Osteoblast (primary cell): ENCODE data around the gene CLDN5. TPM values are rescaled to one million over a fixed set of nuclear protein-coding genes. Genes with fewer than 3 reads are reported as not detected.

ENCODE experiments used
- DNase-seq: peaks from one replicate; pipeline ENCODE4 v3.0.0; 2011; ENCODE audit warnings: low spot score, mixed read lengths; ENCODE audit not compliant: insufficient read length; ENCODE audit errors: missing footprints
- H2AFZ ChIP-seq: 2 replicates; pipeline ENCODE4 v1.6.0; 2011; ENCODE audit warnings: mild to moderate bottlenecking, low read length
- H3K27ac ChIP-seq: 2 replicates; pipeline ENCODE4 v1.5.1; 2011; ENCODE audit warnings: mild to moderate bottlenecking, low read depth, low read length, moderate library complexity
- H3K27me3 ChIP-seq: 2 replicates; pipeline ENCODE4 v1.6.0; 2012; ENCODE audit warnings: mild to moderate bottlenecking, control low read depth, inconsistent platforms, low read length, moderate library complexity; ENCODE audit not compliant: insufficient read depth
- H3K36me3 ChIP-seq: 2 replicates; pipeline ENCODE4 v1.5.1; 2011; ENCODE audit warnings: mild to moderate bottlenecking, low read length, control low read depth, moderate library complexity; ENCODE audit not compliant: insufficient read depth
- H3K4me1 ChIP-seq: 2 replicates; pipeline ENCODE4 v1.5.1; 2011; ENCODE audit warnings: mild to moderate bottlenecking, low read length, control low read depth, moderate library complexity; ENCODE audit not compliant: insufficient read depth
- H3K4me2 ChIP-seq: 2 replicates; pipeline ENCODE4 v1.6.0; 2011; ENCODE audit warnings: mild to moderate bottlenecking, low read length; ENCODE audit not compliant: insufficient read depth
- H3K4me3 ChIP-seq: fragments of 200-600 bp; sonication (generic); 3 replicates; pipeline ENCODE4 v1.5.1; 2012; ENCODE audit warnings: mild to moderate bottlenecking, low read length, inconsistent platforms; ENCODE audit not compliant: insufficient read depth
- H3K79me2 ChIP-seq: 2 replicates; pipeline ENCODE4 v1.6.0; 2012; ENCODE audit warnings: mild to moderate bottlenecking, low read length, control low read depth, inconsistent platforms; ENCODE audit not compliant: insufficient read depth
- H3K9me3 ChIP-seq: 2 replicates; pipeline ENCODE4 v1.5.1; 2011; ENCODE audit warnings: low read depth, low read length, control low read depth
- H4K20me1 ChIP-seq: 2 replicates; pipeline ENCODE4 v1.6.0; 2012; ENCODE audit warnings: mild to moderate bottlenecking, low read length, control low read depth; ENCODE audit not compliant: insufficient read depth
- CTCF ChIP-seq: IDR thresholded peaks from 2 replicates; pipeline ENCODE4 v1.5.1; 2011; ENCODE audit warnings: mild to moderate bottlenecking, low read depth, low read length, moderate library complexity; ENCODE audit errors: extremely low read depth
- total RNA-seq: library from RNA; depleted of rRNA; stranded (reverse); fragments of >200 nt; gene quantifications from 2 replicates; pipeline ENCODE4 v1.2.3, GENCODE V29; 2012

The CLDN5 gene
- total RNA-seq, 1 donor, result not detected

GRCh38 chr22:19529811-19530210, 5.6 kb upstream of the CLDN5 start:
- H3K9me3 ChIP-seq, result no peaks in the 10 kb centered on the region
- no peaks in the 10 kb centered on the region for H3K36me3 ChIP-seq
- no peak for TF ChIP-seq CTCF
- no peak overlapping the region for H3K4me2 ChIP-seq
- no peaks in the 10 kb centered on the region for H4K20me1 ChIP-seq
- peaks cover 5% of the 10 kb centered on the region for H3K4me1 ChIP-seq
- peaks cover 8% of the 10 kb centered on the region for H3K27me3 ChIP-seq
- H3K79me2 ChIP-seq, result no peaks in the 10 kb centered on the region
- no peak overlapping the region for H2AFZ ChIP-seq
- no peak overlapping the region for H3K27ac ChIP-seq
- no peak for DNase-seq
- H3K4me3 ChIP-seq, result no peak overlapping the region

GRCh38 chr22:19527861-19528417, 3.7 kb upstream of the CLDN5 start:
- peaks cover 5% of the 10 kb centered on the region for H3K4me1 ChIP-seq
- no peak overlapping the region for H3K27ac ChIP-seq
- no peaks in the 10 kb centered on the region for H3K79me2 ChIP-seq
- peaks cover 20% of the 10 kb centered on the region for H3K27me3 ChIP-seq
- no peaks in the 10 kb centered on the region for H3K9me3 ChIP-seq
- peak overlapping the region; percentile 71 for H2AFZ ChIP-seq
- no peak for TF ChIP-seq CTCF
- no peaks in the 10 kb centered on the region for H4K20me1 ChIP-seq
- no peaks in the 10 kb centered on the region for H3K36me3 ChIP-seq
- DNase-seq, result peak; percentile 97
- no peak overlapping the region for H3K4me3 ChIP-seq
- H3K4me2 ChIP-seq, result no peak overlapping the region

GRCh38 chr22:19527321-19527721, 3.1 kb upstream of the CLDN5 start:
- Histone ChIP-seq H3K27me3 (peaks cover 23% of the 10 kb centered on the region), H3K27ac (no peak overlapping the region), H3K4me1 (peaks cover 5% of the 10 kb centered on the region), H3K36me3 (no peaks in the 10 kb centered on the region), H3K9me3 (no peaks in the 10 kb centered on the region), H3K4me3 (no peak overlapping the region), H4K20me1 (no peaks in the 10 kb centered on the region), H2AFZ (no peak overlapping the region), H3K79me2 (no peaks in the 10 kb centered on the region), H3K4me2 (no peak overlapping the region)
- peak; percentile 66 for DNase-seq
- no peak for TF ChIP-seq CTCF

GRCh38 chr22:19526702-19527111, 2.5 kb upstream of the CLDN5 start:
- no peaks in the 10 kb centered on the region for H3K36me3 ChIP-seq
- H3K9me3 ChIP-seq, result no peaks in the 10 kb centered on the region
- no peaks in the 10 kb centered on the region for H4K20me1 ChIP-seq
- peaks cover 23% of the 10 kb centered on the region for H3K27me3 ChIP-seq
- H3K4me3 ChIP-seq, result no peak overlapping the region
- no peaks in the 10 kb centered on the region for H3K79me2 ChIP-seq
- H2AFZ ChIP-seq, result no peak overlapping the region
- no peak overlapping the region for H3K4me2 ChIP-seq
- peak; percentile 42 for DNase-seq
- peaks cover 5% of the 10 kb centered on the region for H3K4me1 ChIP-seq
- H3K27ac ChIP-seq, result no peak overlapping the region
- no peak for TF ChIP-seq CTCF
